GM21447 (cell line): ENCODE measurements around the gene IL17REL.

Experiments used
- ATAC-seq: cut with Tn5 transposase; IDR thresholded peaks from one replicate; pipeline ENCODE4 v1.9.1; 2021; ENCODE audit not compliant: unreplicated experiment

IL17REL gene

GRCh38 chr22:50012211-50013181, at the start of gene IL17REL:
Gene IL17REL, minus strand, starts transcription at chr22:50012765. Its CDS starts 119 bp downstream, at chr22:50012646.
- ATAC-seq: no peak

- no peak for ATAC-seq
These were observed 49.3 kb upstream of the IL17REL start for GRCh38 chr22:50061824-50062355.

GRCh38 chr22:50061141-50061823, 48.7 kb upstream of the IL17REL start:
- no peak for ATAC-seq

GRCh38 chr22:50060441-50061140, 48.0 kb upstream of the IL17REL start:
- ATAC-seq: no peak

GRCh38 chr22:50059881-50060262, 47.3 kb upstream of the IL17REL start:
- no peak for ATAC-seq

GRCh38 chr22:50058906-50059880, 46.6 kb upstream of the IL17REL start:
- no peak for ATAC-seq

- no peak for ATAC-seq
These were observed 45.7 kb upstream of the IL17REL start, which contains the start of gene TTLL8 for GRCh38 chr22:50058061-50058905. Gene TTLL8, minus strand, starts transcription at chr22:50058298.

- no peak for ATAC-seq
These were observed 44.9 kb upstream of the IL17REL start for GRCh38 chr22:50057278-50058060.

- ATAC-seq: no peak
These were observed 43.8 kb upstream of the IL17REL start for GRCh38 chr22:50056214-50056972.

- ATAC-seq: no peak
These were observed 41.3 kb upstream of the IL17REL start for GRCh38 chr22:50053861-50054260.

GRCh38 chr22:50051930-50052329, 39.4 kb upstream of the IL17REL start:
- ATAC-seq: no peak

- no peak for ATAC-seq
These were observed 37.0 kb upstream of the IL17REL start for GRCh38 chr22:50049299-50050195.

- no peak for ATAC-seq
These were observed 36.3 kb upstream of the IL17REL start for GRCh38 chr22:50048836-50049235.

GRCh38 chr22:50048061-50048765, 35.6 kb upstream of the IL17REL start:
- no peak for ATAC-seq

GRCh38 chr22:50047346-50047745, 34.8 kb upstream of the IL17REL start:
- no peak for ATAC-seq
